ENCODE measurements around the gene RAB1A. TPM values are rescaled to one million over a fixed set of nuclear protein-coding genes. Genes with fewer than 3 reads are reported as not detected.
A peak's percentile ranks its signal among the peaks of the same experiment; 100 is the strongest.
"Not testable (repeated sequence)": the region's sequence is repeated elsewhere in the genome, so short reads cannot be mapped to it uniquely, and the experiment has no call there.

RAB1A gene
- total and polyA plus RNA-seq, 3 experiments from 2014 or later, result 53.9 to 91.9 (median 88.1) TPM

- Mint-ChIP-seq H3K36me3 (no peaks in the 10 kb centered on the region), H3K27ac (peak overlapping the region in 1 of 8 donors; percentile 12), H3K4me3 (no peak overlapping the region), H3K27me3 (peaks cover 0 to 5% of the 10 kb centered on the region in 2 donors), H3K4me1 (peaks cover 3 to 6% (median 5%) of the 10 kb centered on the region in 3 donors), H3K9me3 (no peaks in the 10 kb centered on the region)
- DNase-seq, result no peak
- peaks cover 5% of the 10 kb centered on the region for H3K4me1 ChIP-seq (ENCODE audit: insufficient read depth, low read length)
- H3K36me3 ChIP-seq (ENCODE audit: insufficient read depth, low read length), result no peaks in the 10 kb centered on the region
- ChIA-PET POLR2A (no interaction called here), CTCF (interaction anchor here (1.5 kb wide), 1 partner anchor 247 kb away, joined by 3 read pairs; no protein-coding TSS in a partner anchor)
- no peaks in the 10 kb centered on the region for H3K27me3 ChIP-seq (ENCODE audit: insufficient read depth, low read length, poor library complexity, severe bottlenecking)
- H3K27ac ChIP-seq (ENCODE audit: low read depth, low read length), result no peak overlapping the region
- no peak overlapping the region for H3K4me3 ChIP-seq (ENCODE audit: low read length)
- no peaks in the 10 kb centered on the region for H3K9me3 ChIP-seq (ENCODE audit: low read length)
These were observed 35.7 kb upstream of the RAB1A start for GRCh38 chr2:65165558-65165957.

GRCh38 chr2:65164426-65164891 is 34.6 kb upstream of the RAB1A start:
- Mint-ChIP-seq H3K36me3 (no peaks in the 10 kb centered on the region), H3K27ac (no peak overlapping the region), H3K27me3 (peaks cover 0 to 7% of the 10 kb centered on the region in 2 donors), H3K4me1 (peaks cover 3 to 10% (median 10%) of the 10 kb centered on the region in 3 donors), H3K9me3 (no peaks in the 10 kb centered on the region), H3K4me3 (no peak overlapping the region)
- Histone ChIP-seq H3K4me1 (ENCODE audit: insufficient read depth, low read length) (peaks cover 9% of the 10 kb centered on the region), H3K4me3 (ENCODE audit: low read length) (no peak overlapping the region), H3K27ac (ENCODE audit: low read depth, low read length) (no peak overlapping the region), H3K9me3 (ENCODE audit: low read length) (no peaks in the 10 kb centered on the region), H3K36me3 (ENCODE audit: insufficient read depth, low read length) (no peaks in the 10 kb centered on the region), H3K27me3 (ENCODE audit: insufficient read depth, low read length, poor library complexity, severe bottlenecking) (no peaks in the 10 kb centered on the region)
- POLR2A ChIA-PET, result no interaction called here
- CTCF ChIA-PET, result interaction anchor here (0.9 to 1.1 kb wide), 2 partner anchors 252 to 409 kb away, joined by 3 read pairs; no protein-coding TSS in a partner anchor
- DNase-seq, result no peak

- peaks cover 3 to 10% (median 10%) of the 10 kb centered on the region in 3 donors for H3K4me1 Mint-ChIP-seq
- H3K27ac ChIP-seq (ENCODE audit: low read depth, low read length), result no peak overlapping the region
- CTCF ChIA-PET, result interaction anchor here (1.3 kb wide), 1 partner anchor 8 kb away, joined by 3 read pairs; no protein-coding TSS in a partner anchor
- H3K4me3 ChIP-seq (ENCODE audit: low read length), result no peak overlapping the region
- H3K9me3 ChIP-seq (ENCODE audit: low read length), result no peaks in the 10 kb centered on the region
- no peak overlapping the region for H3K4me3 Mint-ChIP-seq
- no peak for DNase-seq
- H3K27me3 Mint-ChIP-seq, result peaks cover 1 to 5% of the 10 kb centered on the region in 2 donors
- no peaks in the 10 kb centered on the region for H3K36me3 ChIP-seq (ENCODE audit: insufficient read depth, low read length)
- H3K27me3 ChIP-seq (ENCODE audit: insufficient read depth, low read length, poor library complexity, severe bottlenecking), result no peaks in the 10 kb centered on the region
- no peaks in the 10 kb centered on the region for H3K36me3 Mint-ChIP-seq
- POLR2A ChIA-PET, result no interaction called here
- no peaks in the 10 kb centered on the region for H3K9me3 Mint-ChIP-seq
- H3K27ac Mint-ChIP-seq, result no peak overlapping the region
- H3K4me1 ChIP-seq (ENCODE audit: insufficient read depth, low read length), result peaks cover 9% of the 10 kb centered on the region
These were observed 31.7 kb upstream of the RAB1A start for GRCh38 chr2:65161551-65162100.

GRCh38 chr2:65159906-65160305 is 30.0 kb upstream of the RAB1A start:
- no peaks in the 10 kb centered on the region for H3K9me3 ChIP-seq (ENCODE audit: low read length)
- ChIA-PET POLR2A (no interaction called here), CTCF (interaction anchor here (1.1 to 2.8 kb wide), 2 partner anchors 10 to 25 kb away, joined by 3 to 10 read pairs; no protein-coding TSS in a partner anchor)
- Mint-ChIP-seq H3K27ac (peak overlapping the region in 1 of 8 donors; percentile 12), H3K4me3 (no peak overlapping the region), H3K4me1 (peaks cover 3 to 10% (median 10%) of the 10 kb centered on the region in 3 donors), H3K27me3 (peaks cover 5 to 7% of the 10 kb centered on the region in 2 donors), H3K36me3 (no peaks in the 10 kb centered on the region), H3K9me3 (no peaks in the 10 kb centered on the region)
- no peak for DNase-seq
- H3K27ac ChIP-seq (ENCODE audit: low read depth, low read length), result no peak overlapping the region
- no peaks in the 10 kb centered on the region for H3K36me3 ChIP-seq (ENCODE audit: insufficient read depth, low read length)
- H3K27me3 ChIP-seq (ENCODE audit: insufficient read depth, low read length, poor library complexity, severe bottlenecking), result no peaks in the 10 kb centered on the region
- no peak overlapping the region for H3K4me3 ChIP-seq (ENCODE audit: low read length)
- H3K4me1 ChIP-seq (ENCODE audit: insufficient read depth, low read length), result peaks cover 9% of the 10 kb centered on the region

GRCh38 chr2:65159261-65159660 is 29.4 kb upstream of the RAB1A start:
- H3K4me3 Mint-ChIP-seq, result no peak overlapping the region
- no peaks in the 10 kb centered on the region for H3K36me3 ChIP-seq (ENCODE audit: insufficient read depth, low read length)
- POLR2A ChIA-PET, result no interaction called here
- no peaks in the 10 kb centered on the region for H3K9me3 Mint-ChIP-seq
- H3K27me3 ChIP-seq (ENCODE audit: insufficient read depth, low read length, poor library complexity, severe bottlenecking), result no peaks in the 10 kb centered on the region
- peaks cover 5 to 7% of the 10 kb centered on the region in 2 donors for H3K27me3 Mint-ChIP-seq
- H3K9me3 ChIP-seq (ENCODE audit: low read length), result no peaks in the 10 kb centered on the region
- H3K36me3 Mint-ChIP-seq, result no peaks in the 10 kb centered on the region
- H3K4me1 ChIP-seq (ENCODE audit: insufficient read depth, low read length), result peaks cover 9% of the 10 kb centered on the region
- CTCF ChIA-PET, result interaction anchor here (0.6 to 2.8 kb wide), 3 partner anchors 10 to 160 kb away, joined by 3 to 10 read pairs (median 4); no protein-coding TSS in a partner anchor
- H3K27ac ChIP-seq (ENCODE audit: low read depth, low read length), result no peak overlapping the region
- no peak for DNase-seq
- no peak overlapping the region for H3K27ac Mint-ChIP-seq
- peaks cover 3 to 10% (median 10%) of the 10 kb centered on the region in 3 donors for H3K4me1 Mint-ChIP-seq
- H3K4me3 ChIP-seq (ENCODE audit: low read length), result no peak overlapping the region

GRCh38 chr2:65158557-65158956 is 28.7 kb upstream of the RAB1A start:
- Histone ChIP-seq H3K9me3 (ENCODE audit: low read length) (no peaks in the 10 kb centered on the region), H3K4me3 (ENCODE audit: low read length) (no peak overlapping the region), H3K27me3 (ENCODE audit: insufficient read depth, low read length, poor library complexity, severe bottlenecking) (no peaks in the 10 kb centered on the region), H3K36me3 (ENCODE audit: insufficient read depth, low read length) (no peaks in the 10 kb centered on the region), H3K27ac (ENCODE audit: low read depth, low read length) (no peak overlapping the region), H3K4me1 (ENCODE audit: insufficient read depth, low read length) (peaks cover 9% of the 10 kb centered on the region)
- ChIA-PET POLR2A (no interaction called here), CTCF (interaction anchor here (1.1 to 2.8 kb wide), 2 partner anchors 11 to 24 kb away, joined by 3 to 10 read pairs; no protein-coding TSS in a partner anchor)
- H3K36me3 Mint-ChIP-seq, result no peaks in the 10 kb centered on the region
- H3K9me3 Mint-ChIP-seq, result no peaks in the 10 kb centered on the region
- H3K27ac Mint-ChIP-seq, result no peak overlapping the region
- peaks cover 3 to 10% (median 10%) of the 10 kb centered on the region in 3 donors for H3K4me1 Mint-ChIP-seq
- no peak for DNase-seq
- H3K27me3 Mint-ChIP-seq, result peaks cover 5 to 7% of the 10 kb centered on the region in 2 donors
- no peak overlapping the region for H3K4me3 Mint-ChIP-seq

GRCh38 chr2:65157856-65158255 is 27.9 kb upstream of the RAB1A start:
- DNase-seq, result not testable (repeated sequence)

GRCh38 chr2:65156041-65156440 is 26.1 kb upstream of the RAB1A start:
- H3K27ac Mint-ChIP-seq, result no peak overlapping the region
- peaks cover 0 to 5% (median 5%) of the 10 kb centered on the region in 3 donors for H3K4me1 Mint-ChIP-seq
- H3K4me3 ChIP-seq (ENCODE audit: low read length), result no peak overlapping the region
- H3K27ac ChIP-seq (ENCODE audit: low read depth, low read length), result no peak overlapping the region
- DNase-seq, result no peak
- peaks cover 3 to 7% of the 10 kb centered on the region in 2 donors for H3K27me3 Mint-ChIP-seq
- no peaks in the 10 kb centered on the region for H3K36me3 Mint-ChIP-seq
- H3K27me3 ChIP-seq (ENCODE audit: insufficient read depth, low read length, poor library complexity, severe bottlenecking), result no peaks in the 10 kb centered on the region
- H3K9me3 ChIP-seq (ENCODE audit: low read length), result no peaks in the 10 kb centered on the region
- CTCF ChIA-PET, result no interaction called here
- peaks cover 4% of the 10 kb centered on the region for H3K4me1 ChIP-seq (ENCODE audit: insufficient read depth, low read length)
- no peaks in the 10 kb centered on the region for H3K9me3 Mint-ChIP-seq
- H3K36me3 ChIP-seq (ENCODE audit: insufficient read depth, low read length), result no peaks in the 10 kb centered on the region
- no peak overlapping the region for H3K4me3 Mint-ChIP-seq
- POLR2A ChIA-PET, result no interaction called here

More at GRCh38 chr2:65157856-65158255, 27.9 kb upstream of the RAB1A start:
- H3K36me3 Mint-ChIP-seq; H3K4me3 ChIP-seq (ENCODE audit: low read length); H3K4me1 Mint-ChIP-seq; H3K4me1 ChIP-seq (ENCODE audit: insufficient read depth, low read length); H3K9me3 Mint-ChIP-seq; POLR2A ChIA-PET; H3K27ac Mint-ChIP-seq; H3K4me3 Mint-ChIP-seq; H3K27me3 Mint-ChIP-seq; H3K36me3 ChIP-seq (ENCODE audit: insufficient read depth, low read length); H3K9me3 ChIP-seq (ENCODE audit: low read length); H3K27ac ChIP-seq (ENCODE audit: low read depth, low read length); H3K27me3 ChIP-seq (ENCODE audit: insufficient read depth, low read length, poor library complexity, severe bottlenecking): not testable (repeated sequence)
- CTCF ChIA-PET, result interaction anchor here (2.8 kb wide), 1 partner anchor 12 kb away, joined by 10 read pairs; no protein-coding TSS in a partner anchor

Data from CD8-positive, alpha-beta memory T cell (primary cell).